Cardiac septum (tissue), 1 donor: ENCODE results near the gene GNMT. TPM values are rescaled to one million over a fixed set of nuclear protein-coding genes. Genes with fewer than 3 reads are reported as not detected.

Experiments
- DNase-seq: peaks from one replicate; pipeline ENCODE4 v3.0.0-alpha.2; 2020; ENCODE audit warnings: low spot score
- intact Hi-C: fragments of 100-400 bp; cut with DNase I; formaldehyde crosslinking; loops from one replicate; pipeline ENCODE4 v1.14.0; 2022
- total RNA-seq: library from RNA; stranded (reverse); fragmentation: NEBNext Ultra II Directional; extraction: Animal tissue kit (Norgen Biotek cat#: 25700); gene quantifications from one replicate; pipeline ENCODE4 v1.2.1, GENCODE V29; 2021
- donor health status: DM: no; HTN: no; CAD: no.

GNMT gene
- total RNA-seq, 1 donor from 2014 or later = 0.30 TPM

GRCh38 chr6:43005844-43006243 is 45.3 kb downstream of the GNMT start:
- no peak for DNase-seq
- intact Hi-C loops = no loop called here

- intact Hi-C loops = no loop called here
- no peak for DNase-seq
These were observed 45.7 kb downstream of the GNMT start for GRCh38 chr6:43006251-43006650.

- DNase-seq = no peak
- intact Hi-C loops = no loop called here
These were observed 46.6 kb downstream of the GNMT start for GRCh38 chr6:43007126-43007525.

GRCh38 chr6:43009124-43009523 is 48.6 kb downstream of the GNMT start:
- DNase-seq = no peak
- intact Hi-C loops = loop anchor here (1.0 kb wide), 1 partner anchor 134 kb away; no protein-coding TSS in a partner anchor

- intact Hi-C loops = loop anchor here (5.0 kb wide), 1 partner anchor 109 kb away; no protein-coding TSS in a partner anchor
- no peak for DNase-seq
These were observed 50.7 kb downstream of the GNMT start for GRCh38 chr6:43011207-43011606.

- no peak for DNase-seq
- intact Hi-C loops = loop anchor here (5.0 kb wide), 1 partner anchor 110 kb away; no protein-coding TSS in a partner anchor
These were observed 51.8 kb downstream of the GNMT start for GRCh38 chr6:43012364-43012763.

GRCh38 chr6:43013097-43013842 is 52.7 kb downstream of the GNMT start:
- intact Hi-C loops = loop anchor here (1.0 to 5.0 kb wide), 2 partner anchors 46 to 111 kb away; partner anchors contain the start of genes KLC4 and MRPL2
- DNase-seq = no peak

Other genes with a start within 250 kb of the GNMT start
- 0.70 TPM for gene PRPH2, start 238.2 kb upstream of the GNMT start, total RNA-seq
- 11.0 TPM for gene TBCC, start 214.7 kb upstream of the GNMT start, total RNA-seq
- 11.3 TPM for gene BICRAL, start 178.7 kb upstream of the GNMT start, total RNA-seq
- gene RPL7L1, start 81.1 kb upstream of the GNMT start, total RNA-seq = 46.9 TPM
- gene PTCRA, start 44.7 kb upstream of the GNMT start, total RNA-seq = not detected
- 19.8 TPM for gene CNPY3, start 31.3 kb upstream of the GNMT start, total RNA-seq
- 14.6 TPM for gene PEX6, start 18.4 kb downstream of the GNMT start, total RNA-seq
- gene PPP2R5D, start 23.8 kb downstream of the GNMT start, total RNA-seq = 25.3 TPM
- gene MEA1, start 53.2 kb downstream of the GNMT start, total RNA-seq = 33.8 TPM
- gene KLHDC3, start 53.5 kb downstream of the GNMT start, total RNA-seq = 74.9 TPM
- 26.4 TPM for gene RRP36, start 60.9 kb downstream of the GNMT start, total RNA-seq
- 11.0 TPM for gene CUL7, start 93.1 kb downstream of the GNMT start, total RNA-seq
- 76.4 TPM for gene MRPL2, start 98.7 kb downstream of the GNMT start, total RNA-seq
- 31.1 TPM for gene KLC4, start 98.9 kb downstream of the GNMT start, total RNA-seq
- gene PTK7, start 115.6 kb downstream of the GNMT start, total RNA-seq = 2.7 TPM
- 81.2 TPM for gene SRF, start 210.5 kb downstream of the GNMT start, total RNA-seq
- 15.6 TPM for gene CUL9, start 221.4 kb downstream of the GNMT start, total RNA-seq